ENCODE measurements around the gene GNAI2.

Gene GNAI2

GRCh38 chr3:50212502-50212901 is 23.5 kb upstream of the GNAI2 start:
- H3K27me3 ChIP-seq (ENCODE audit: insufficient read depth, poor library complexity, severe bottlenecking): no peaks in the 10 kb centered on the region
- H3K36me3 ChIP-seq (ENCODE audit: low read depth): no peaks in the 10 kb centered on the region
- H3K4me1 ChIP-seq (ENCODE audit: insufficient read depth, poor library complexity, severe bottlenecking): no peaks in the 10 kb centered on the region
- H3K9me3 ChIP-seq (ENCODE audit: severe bottlenecking): no peaks in the 10 kb centered on the region
- H3K27ac ChIP-seq (ENCODE audit: poor library complexity, severe bottlenecking): no peak overlapping the region
- TF ChIP-seq, protein P1, sequence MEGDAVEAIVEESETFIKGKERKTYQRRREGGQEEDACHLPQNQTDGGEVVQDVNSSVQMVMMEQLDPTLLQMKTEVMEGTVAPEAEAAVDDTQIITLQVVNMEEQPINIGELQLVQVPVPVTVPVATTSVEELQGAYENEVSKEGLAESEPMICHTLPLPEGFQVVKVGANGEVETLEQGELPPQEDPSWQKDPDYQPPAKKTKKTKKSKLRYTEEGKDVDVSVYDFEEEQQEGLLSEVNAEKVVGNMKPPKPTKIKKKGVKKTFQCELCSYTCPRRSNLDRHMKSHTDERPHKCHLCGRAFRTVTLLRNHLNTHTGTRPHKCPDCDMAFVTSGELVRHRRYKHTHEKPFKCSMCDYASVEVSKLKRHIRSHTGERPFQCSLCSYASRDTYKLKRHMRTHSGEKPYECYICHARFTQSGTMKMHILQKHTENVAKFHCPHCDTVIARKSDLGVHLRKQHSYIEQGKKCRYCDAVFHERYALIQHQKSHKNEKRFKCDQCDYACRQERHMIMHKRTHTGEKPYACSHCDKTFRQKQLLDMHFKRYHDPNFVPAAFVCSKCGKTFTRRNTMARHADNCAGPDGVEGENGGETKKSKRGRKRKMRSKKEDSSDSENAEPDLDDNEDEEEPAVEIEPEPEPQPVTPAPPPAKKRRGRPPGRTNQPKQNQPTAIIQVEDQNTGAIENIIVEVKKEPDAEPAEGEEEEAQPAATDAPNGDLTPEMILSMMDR (IDR thresholded peaks at IDR 0.05; ENCODE audit: poor library complexity, severe bottlenecking): no peak
- DNase-seq (ENCODE audit: low spot score) (no peak), ATAC-seq (ENCODE audit: low read depth) (peak; percentile 40; the same call in 2 of the 3 replicates)
- H3K4me3 ChIP-seq (ENCODE audit: severe bottlenecking): no peak overlapping the region

- no peak for ATAC-seq (ENCODE audit: low read depth)
- H3K4me1 ChIP-seq (ENCODE audit: insufficient read depth, poor library complexity, severe bottlenecking): no peaks in the 10 kb centered on the region
- H3K27me3 ChIP-seq (ENCODE audit: insufficient read depth, poor library complexity, severe bottlenecking): no peaks in the 10 kb centered on the region
- TF ChIP-seq, protein P1 (IDR thresholded peaks at IDR 0.05; ENCODE audit: poor library complexity, severe bottlenecking): no peak
- no peak overlapping the region for H3K27ac ChIP-seq (ENCODE audit: poor library complexity, severe bottlenecking)
- H3K36me3 ChIP-seq (ENCODE audit: low read depth): no peaks in the 10 kb centered on the region
- DNase-seq (ENCODE audit: low spot score): no peak
- H3K9me3 ChIP-seq (ENCODE audit: severe bottlenecking): no peaks in the 10 kb centered on the region
- no peak overlapping the region for H3K4me3 ChIP-seq (ENCODE audit: severe bottlenecking)
Observed at GRCh38 chr3:50212971-50213370, 23.0 kb upstream of the GNAI2 start.

DNA sequence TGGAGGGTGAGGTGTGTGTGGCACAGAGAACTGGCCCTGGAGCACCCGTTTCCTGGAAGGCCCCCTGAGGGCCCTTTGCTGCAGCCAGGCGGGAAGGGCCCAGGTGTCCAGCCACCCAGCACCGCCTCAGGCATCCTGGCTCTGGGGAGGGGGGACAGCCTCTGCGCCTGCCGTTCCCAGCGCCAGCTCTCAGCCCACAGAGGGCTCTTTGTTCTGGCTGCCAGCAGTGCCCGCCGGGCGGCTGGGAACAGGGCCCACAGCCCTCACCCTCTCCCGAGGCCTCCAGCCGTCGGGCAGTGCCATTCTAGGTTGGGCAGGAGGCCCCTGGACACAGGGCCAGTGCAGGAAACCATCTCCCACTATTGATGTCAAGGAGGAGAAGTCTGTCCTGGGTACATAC is 22.6 kb upstream of the GNAI2 start:
- DNase-seq (ENCODE audit: low spot score) (no peak), ATAC-seq (ENCODE audit: low read depth) (no peak)
- no peak overlapping the region for H3K27ac ChIP-seq (ENCODE audit: poor library complexity, severe bottlenecking)
- no peak overlapping the region for H3K4me3 ChIP-seq (ENCODE audit: severe bottlenecking)
- no peaks in the 10 kb centered on the region for H3K4me1 ChIP-seq (ENCODE audit: insufficient read depth, poor library complexity, severe bottlenecking)
- no peaks in the 10 kb centered on the region for H3K27me3 ChIP-seq (ENCODE audit: insufficient read depth, poor library complexity, severe bottlenecking)
- H3K9me3 ChIP-seq (ENCODE audit: severe bottlenecking): no peaks in the 10 kb centered on the region
- TF ChIP-seq, protein P1 (IDR thresholded peaks at IDR 0.05; ENCODE audit: poor library complexity, severe bottlenecking): no peak
- H3K36me3 ChIP-seq (ENCODE audit: low read depth): no peaks in the 10 kb centered on the region

- Histone ChIP-seq H3K4me3 (ENCODE audit: severe bottlenecking) (no peak overlapping the region), H3K27me3 (ENCODE audit: insufficient read depth, poor library complexity, severe bottlenecking) (no peaks in the 10 kb centered on the region), H3K36me3 (ENCODE audit: low read depth) (no peaks in the 10 kb centered on the region), H3K4me1 (ENCODE audit: insufficient read depth, poor library complexity, severe bottlenecking) (no peaks in the 10 kb centered on the region), H3K27ac (ENCODE audit: poor library complexity, severe bottlenecking) (no peak overlapping the region), H3K9me3 (ENCODE audit: severe bottlenecking) (no peaks in the 10 kb centered on the region)
- ATAC-seq (ENCODE audit: low read depth) (no peak), DNase-seq (ENCODE audit: low spot score) (no peak)
- TF ChIP-seq, protein P1 (IDR thresholded peaks at IDR 0.05; ENCODE audit: poor library complexity, severe bottlenecking): no peak
Observed at GRCh38 chr3:50214824-50215223, 21.2 kb upstream of the GNAI2 start.

DNA sequence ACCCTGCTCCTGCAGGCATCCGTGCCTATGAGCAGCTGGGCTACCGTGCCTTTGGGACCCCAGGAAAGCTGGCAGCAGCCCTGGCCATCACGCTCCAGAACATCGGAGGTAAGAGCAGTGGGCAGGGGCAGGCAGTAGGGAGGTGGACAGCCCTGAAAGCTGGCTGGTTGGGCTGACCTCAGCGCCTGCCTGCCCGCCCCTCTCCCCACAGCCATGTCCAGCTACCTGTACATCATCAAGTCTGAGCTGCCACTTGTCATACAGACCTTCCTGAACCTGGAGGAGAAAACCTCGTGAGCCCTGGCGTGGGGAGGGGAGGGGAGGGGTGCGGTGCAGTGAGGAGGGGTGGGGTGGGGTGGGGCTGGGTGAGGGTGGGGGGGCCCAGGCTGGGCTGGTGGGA is 20.5 kb upstream of the GNAI2 start:
- no peaks in the 10 kb centered on the region for H3K27me3 ChIP-seq (ENCODE audit: insufficient read depth, poor library complexity, severe bottlenecking)

More for the DNA sequence above, 20.5 kb upstream of the GNAI2 start:
- Histone ChIP-seq H3K36me3 (ENCODE audit: low read depth) (no peaks in the 10 kb centered on the region), H3K4me1 (ENCODE audit: insufficient read depth, poor library complexity, severe bottlenecking) (no peaks in the 10 kb centered on the region), H3K27ac (ENCODE audit: poor library complexity, severe bottlenecking) (no peak overlapping the region), H3K4me3 (ENCODE audit: severe bottlenecking) (no peak overlapping the region), H3K9me3 (ENCODE audit: severe bottlenecking) (no peaks in the 10 kb centered on the region)
- DNase-seq (ENCODE audit: low spot score) (no peak), ATAC-seq (ENCODE audit: low read depth) (no peak)
- TF ChIP-seq, protein P1 (IDR thresholded peaks at IDR 0.05; ENCODE audit: poor library complexity, severe bottlenecking): no peak

Measured in RWPE2 (cell line).